Loucy (cell line): Measurements from ENCODE around the gene CACNA2D3.

Experiments used
- H2AFZ ChIP-seq: fragments of 200-600 bp; sonication (generic); 2 replicates; pipeline ENCODE4 v1.6.0; 2016; ENCODE audit warnings: antibody characterized with exemption, mild to moderate bottlenecking, low read length, moderate library complexity
- H3F3A ChIP-seq: fragments of 200-600 bp; 2 replicates; pipeline ENCODE4 v1.6.0; 2016; ENCODE audit warnings: antibody characterized with exemption, low read depth, mild to moderate bottlenecking
- H3K27me3 ChIP-seq: fragments of 200-600 bp; sonication (generic); 2 replicates; pipeline ENCODE4 v1.6.1; 2014; ENCODE audit warnings: low read length, mild to moderate bottlenecking; ENCODE audit not compliant: insufficient read depth, poor library complexity, severe bottlenecking
- H3K36me3 ChIP-seq: fragments of 200-600 bp; sonication (generic); 2 replicates; pipeline ENCODE4 v1.6.1; 2016; ENCODE audit warnings: low read length; ENCODE audit not compliant: insufficient read depth
- H3K4me1 ChIP-seq: fragments of 200-600 bp; sonication (generic); 2 replicates; pipeline ENCODE4 v1.5.1; 2014; ENCODE audit warnings: low read length, mild to moderate bottlenecking; ENCODE audit not compliant: insufficient read depth, poor library complexity, severe bottlenecking
- H3K4me2 ChIP-seq: fragments of 200-600 bp; sonication (generic); 2 replicates; pipeline ENCODE4 v1.6.0; 2014; ENCODE audit warnings: antibody characterized with exemption, low read length, low read depth, mild to moderate bottlenecking; ENCODE audit not compliant: poor library complexity, severe bottlenecking
- H3K4me3 ChIP-seq: fragments of 200-600 bp; sonication (generic); 2 replicates; pipeline ENCODE4 v1.5.1; 2014; ENCODE audit warnings: low read length, mild to moderate bottlenecking, mixed read lengths; ENCODE audit not compliant: poor library complexity, severe bottlenecking
- H3K79me2 ChIP-seq: fragments of 200-600 bp; sonication (generic); 2 replicates; pipeline ENCODE4 v1.6.1; 2014; ENCODE audit warnings: low read length; ENCODE audit not compliant: insufficient read depth
- H3K9ac ChIP-seq: fragments of 200-600 bp; sonication (generic); 2 replicates; pipeline ENCODE4 v1.6.0; 2014; ENCODE audit warnings: mild to moderate bottlenecking, low read depth, low read length, moderate library complexity; ENCODE audit not compliant: poor library complexity, severe bottlenecking
- H3K9me2 ChIP-seq: fragments of 200-600 bp; sonication (generic); replicated peaks from 2 replicates; pipeline ENCODE4 v1.6.1; 2016; ENCODE audit warnings: low read depth, low read length, mixed read lengths
- H3K9me3 ChIP-seq: fragments of 200-600 bp; sonication (generic); 2 replicates; pipeline ENCODE4 v1.6.1; 2014; ENCODE audit warnings: mild to moderate bottlenecking, antibody characterized with exemption, low read length, low read depth; ENCODE audit not compliant: insufficient read depth
- H4K20me1 ChIP-seq: fragments of 200-600 bp; sonication (generic); 2 replicates; pipeline ENCODE4 v1.6.0; 2014; ENCODE audit warnings: antibody characterized with exemption, low read length, mild to moderate bottlenecking; ENCODE audit not compliant: insufficient read depth, poor library complexity, severe bottlenecking
- EZH2phosphoT487 ChIP-seq: fragments of 200-600 bp; IDR thresholded peaks from 2 replicates; pipeline ENCODE4 v1.6.1; 2018; ENCODE audit warnings: antibody characterized with exemption, mild to moderate bottlenecking, moderate library complexity, borderline replicate concordance
- TF ChIP-seq, protein P1 (sequence below): fragments of 200-600 bp; sonication (generic); conservative IDR thresholded peaks from 2 replicates; pipeline ENCODE4 v1.5.1; 2014; ENCODE audit warnings: mild to moderate bottlenecking, antibody characterized with exemption, low read length

CACNA2D3 gene

DNA sequence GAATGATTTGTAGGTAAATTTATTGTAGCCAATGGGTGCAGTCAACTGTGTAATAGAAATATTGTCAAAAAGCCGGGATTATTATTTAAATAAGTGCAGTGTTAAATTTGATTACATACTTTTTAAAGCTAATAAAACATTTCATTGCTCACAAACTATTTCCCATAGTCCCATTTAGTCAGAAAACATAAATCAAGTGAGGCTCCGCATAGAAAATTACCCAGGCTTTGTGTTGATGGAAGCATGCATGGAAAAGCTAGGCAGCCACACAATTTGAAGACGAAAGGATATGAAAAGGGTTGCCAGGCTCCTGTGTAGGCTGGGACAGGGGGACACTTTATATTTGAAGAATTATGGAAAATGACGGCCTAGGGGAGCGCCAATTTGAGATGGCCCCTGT lies 723.2 kb downstream of the CACNA2D3 start:
- Histone ChIP-seq H2AFZ (no peak overlapping the region), H3K36me3 (no peaks in the 10 kb centered on the region), H3K4me2 (no peak overlapping the region), H3K9ac (no peak overlapping the region), H3F3A (no peaks in the 10 kb centered on the region), H3K79me2 (no peaks in the 10 kb centered on the region), H3K27me3 (no peaks in the 10 kb centered on the region), H3K9me3 (no peaks in the 10 kb centered on the region), H3K9me2 (no peaks in the 10 kb centered on the region), H3K4me3 (no peak overlapping the region), H3K4me1 (no peaks in the 10 kb centered on the region), H4K20me1 (no peaks in the 10 kb centered on the region)
- TF ChIP-seq, protein P1, sequence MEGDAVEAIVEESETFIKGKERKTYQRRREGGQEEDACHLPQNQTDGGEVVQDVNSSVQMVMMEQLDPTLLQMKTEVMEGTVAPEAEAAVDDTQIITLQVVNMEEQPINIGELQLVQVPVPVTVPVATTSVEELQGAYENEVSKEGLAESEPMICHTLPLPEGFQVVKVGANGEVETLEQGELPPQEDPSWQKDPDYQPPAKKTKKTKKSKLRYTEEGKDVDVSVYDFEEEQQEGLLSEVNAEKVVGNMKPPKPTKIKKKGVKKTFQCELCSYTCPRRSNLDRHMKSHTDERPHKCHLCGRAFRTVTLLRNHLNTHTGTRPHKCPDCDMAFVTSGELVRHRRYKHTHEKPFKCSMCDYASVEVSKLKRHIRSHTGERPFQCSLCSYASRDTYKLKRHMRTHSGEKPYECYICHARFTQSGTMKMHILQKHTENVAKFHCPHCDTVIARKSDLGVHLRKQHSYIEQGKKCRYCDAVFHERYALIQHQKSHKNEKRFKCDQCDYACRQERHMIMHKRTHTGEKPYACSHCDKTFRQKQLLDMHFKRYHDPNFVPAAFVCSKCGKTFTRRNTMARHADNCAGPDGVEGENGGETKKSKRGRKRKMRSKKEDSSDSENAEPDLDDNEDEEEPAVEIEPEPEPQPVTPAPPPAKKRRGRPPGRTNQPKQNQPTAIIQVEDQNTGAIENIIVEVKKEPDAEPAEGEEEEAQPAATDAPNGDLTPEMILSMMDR = no peak
- TF ChIP-seq EZH2phosphoT487 = no peak

DNA sequence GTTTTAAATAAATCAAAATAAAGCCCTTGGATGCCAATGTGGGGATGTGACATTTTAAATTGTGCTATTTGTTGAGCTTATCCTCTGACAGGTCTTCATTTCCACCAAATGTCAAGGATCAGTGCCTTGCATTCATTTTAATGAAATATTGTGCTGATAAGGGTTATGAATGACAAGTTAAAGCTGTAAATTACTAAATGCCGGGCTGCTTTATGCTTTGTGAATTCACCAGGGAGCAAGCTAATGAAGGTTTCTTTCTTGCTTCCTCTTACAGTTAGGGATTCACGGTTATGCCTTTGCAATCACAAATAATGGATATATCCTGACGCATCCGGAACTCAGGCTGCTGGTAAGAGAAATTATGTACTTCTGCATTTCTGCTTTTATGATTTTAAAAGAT lies 723.8 kb downstream of the CACNA2D3 start:
- Histone ChIP-seq H4K20me1 (no peaks in the 10 kb centered on the region), H3K4me3 (no peak overlapping the region), H3K9me2 (no peaks in the 10 kb centered on the region), H3K9me3 (no peaks in the 10 kb centered on the region), H3K4me2 (no peak overlapping the region), H3K36me3 (no peaks in the 10 kb centered on the region), H3K9ac (no peak overlapping the region), H3K27me3 (no peaks in the 10 kb centered on the region), H3K79me2 (no peaks in the 10 kb centered on the region), H3F3A (no peaks in the 10 kb centered on the region), H3K4me1 (no peaks in the 10 kb centered on the region), H2AFZ (no peak overlapping the region)
- TF ChIP-seq, protein P1 = no peak
- no peak for TF ChIP-seq EZH2phosphoT487

DNA sequence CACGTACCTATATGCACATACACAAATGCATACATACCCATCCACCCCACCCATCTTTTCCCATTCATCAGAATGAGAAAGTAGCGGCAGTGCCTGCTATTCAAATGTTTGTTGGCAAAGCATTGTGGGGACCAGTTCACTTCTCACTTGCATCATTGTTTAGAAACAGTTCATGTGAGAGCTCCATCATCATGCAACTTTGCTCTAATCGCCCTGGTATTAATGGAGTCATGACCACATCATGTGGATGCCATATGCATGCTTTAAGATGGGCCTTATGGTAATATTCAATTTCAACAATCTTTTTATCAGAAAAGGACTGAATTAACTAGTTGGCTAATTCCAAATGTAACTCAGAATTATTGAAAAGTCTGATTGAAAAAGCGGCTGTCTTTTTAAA lies 725.0 kb downstream of the CACNA2D3 start:
- Histone ChIP-seq H3K36me3 (no peaks in the 10 kb centered on the region), H3K9me3 (no peaks in the 10 kb centered on the region), H3K4me2 (no peak overlapping the region), H3F3A (no peaks in the 10 kb centered on the region), H3K79me2 (no peaks in the 10 kb centered on the region), H3K4me1 (no peaks in the 10 kb centered on the region), H4K20me1 (no peaks in the 10 kb centered on the region), H3K27me3 (no peaks in the 10 kb centered on the region), H3K9ac (no peak overlapping the region), H3K4me3 (no peak overlapping the region), H3K9me2 (no peaks in the 10 kb centered on the region), H2AFZ (no peak overlapping the region)
- no peak for TF ChIP-seq EZH2phosphoT487
- TF ChIP-seq, protein P1 = no peak
